ENCODE data around the gene EPHA8.

Gene EPHA8

DNA sequence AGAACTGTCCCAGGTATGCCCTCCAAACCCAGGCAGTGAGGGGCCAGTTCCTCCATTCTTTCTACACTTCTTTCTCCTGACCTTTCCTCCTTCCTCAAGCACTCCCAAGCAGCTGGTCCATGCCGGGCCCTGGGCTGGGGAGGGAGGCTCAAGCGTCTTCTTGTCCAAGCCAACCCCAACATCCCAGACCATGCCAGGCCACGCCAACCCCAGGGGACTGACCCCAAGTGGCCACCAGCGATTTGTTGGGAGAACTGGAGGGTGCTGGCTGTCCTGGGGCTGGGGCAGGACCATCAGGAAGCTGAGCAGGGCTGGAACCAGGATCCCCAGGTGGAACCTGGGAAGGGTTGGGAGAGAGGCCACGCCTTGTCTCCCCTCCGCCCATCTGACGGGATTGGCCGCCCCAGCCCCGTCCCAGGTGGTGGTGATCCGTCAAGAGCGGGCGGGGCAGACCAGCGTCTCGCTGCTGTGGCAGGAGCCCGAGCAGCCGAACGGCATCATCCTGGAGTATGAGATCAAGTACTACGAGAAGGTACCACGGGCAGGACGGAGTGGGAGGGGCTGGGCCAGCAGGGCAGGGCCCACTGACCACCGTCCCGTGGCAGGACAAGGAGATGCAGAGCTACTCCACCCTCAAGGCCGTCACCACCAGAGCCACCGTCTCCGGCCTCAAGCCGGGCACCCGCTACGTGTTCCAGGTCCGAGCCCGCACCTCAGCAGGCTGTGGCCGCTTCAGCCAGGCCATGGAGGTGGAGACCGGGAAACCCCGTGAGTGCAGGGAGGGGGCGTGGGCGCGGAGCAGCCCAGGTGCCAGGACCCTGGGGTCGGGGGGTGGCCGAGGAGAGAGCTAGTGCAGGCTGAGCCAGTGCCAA, 29.9 kb downstream of the EPHA8 start:
- no peak for DNase-seq (ENCODE audit: low read depth)

DNA sequence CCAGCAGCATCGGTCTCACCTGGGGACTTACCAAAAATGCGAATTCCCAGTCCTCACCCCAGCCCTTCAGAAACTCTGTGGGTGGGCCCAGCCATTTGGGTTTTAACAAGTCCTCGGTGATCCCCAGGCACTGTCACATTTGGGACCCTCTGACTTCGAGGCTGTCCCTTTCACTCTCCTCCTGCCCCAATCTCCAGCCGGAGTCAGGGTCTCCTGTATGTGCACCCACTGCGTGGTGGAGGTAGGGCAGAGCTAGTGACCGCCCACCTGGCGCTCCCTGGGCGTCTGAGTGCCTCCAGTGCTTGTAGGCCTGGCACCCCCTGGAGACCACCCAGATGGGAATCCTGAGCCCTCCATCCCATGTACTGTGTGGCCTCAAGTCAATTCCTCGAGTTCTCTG, 31.1 kb downstream of the EPHA8 start:
- no peak for DNase-seq (ENCODE audit: low read depth)

DNA sequence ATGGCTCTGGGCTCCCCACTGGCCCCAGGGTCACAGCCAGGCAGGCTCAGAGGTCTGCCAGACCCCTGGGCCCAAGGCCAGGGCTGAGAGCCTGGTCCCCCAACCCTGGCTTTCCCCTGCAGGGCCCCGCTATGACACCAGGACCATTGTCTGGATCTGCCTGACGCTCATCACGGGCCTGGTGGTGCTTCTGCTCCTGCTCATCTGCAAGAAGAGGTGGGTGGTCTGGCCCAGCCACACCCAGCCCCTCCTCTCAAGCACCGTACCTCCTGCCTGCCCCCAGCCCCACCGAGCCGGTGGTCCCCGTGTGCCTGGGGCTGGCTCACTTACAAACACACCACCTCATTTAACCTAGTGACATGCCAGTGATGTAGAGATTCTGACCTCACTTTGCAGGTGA, 31.8 kb downstream of the EPHA8 start:
- no peak for DNase-seq (ENCODE audit: low read depth)

DNA sequence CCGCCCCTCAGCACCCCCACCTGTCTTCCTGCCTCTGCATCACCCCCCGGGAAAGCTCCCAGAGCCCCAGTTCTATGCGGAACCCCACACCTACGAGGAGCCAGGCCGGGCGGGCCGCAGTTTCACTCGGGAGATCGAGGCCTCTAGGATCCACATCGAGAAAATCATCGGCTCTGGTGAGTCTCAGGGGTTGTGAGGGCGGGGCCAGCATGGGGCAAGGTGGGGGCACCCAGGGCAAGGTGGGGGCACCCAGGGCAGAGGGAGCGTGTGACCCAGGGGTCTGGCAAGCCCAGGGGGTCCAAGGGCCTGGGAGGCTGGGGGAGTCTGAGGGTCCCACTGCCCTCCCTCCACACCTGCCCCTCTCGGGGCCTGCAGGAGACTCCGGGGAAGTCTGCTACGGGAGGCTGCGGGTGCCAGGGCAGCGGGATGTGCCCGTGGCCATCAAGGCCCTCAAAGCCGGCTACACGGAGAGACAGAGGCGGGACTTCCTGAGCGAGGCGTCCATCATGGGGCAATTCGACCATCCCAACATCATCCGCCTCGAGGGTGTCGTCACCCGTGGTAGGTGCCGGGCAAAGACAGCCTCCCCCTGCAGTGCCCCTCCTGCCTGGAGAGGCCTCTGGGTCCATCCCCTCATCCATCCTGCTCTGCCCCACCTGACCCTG, 34.1 kb downstream of the EPHA8 start:
- DNase-seq (ENCODE audit: low read depth), result no peak

DNA sequence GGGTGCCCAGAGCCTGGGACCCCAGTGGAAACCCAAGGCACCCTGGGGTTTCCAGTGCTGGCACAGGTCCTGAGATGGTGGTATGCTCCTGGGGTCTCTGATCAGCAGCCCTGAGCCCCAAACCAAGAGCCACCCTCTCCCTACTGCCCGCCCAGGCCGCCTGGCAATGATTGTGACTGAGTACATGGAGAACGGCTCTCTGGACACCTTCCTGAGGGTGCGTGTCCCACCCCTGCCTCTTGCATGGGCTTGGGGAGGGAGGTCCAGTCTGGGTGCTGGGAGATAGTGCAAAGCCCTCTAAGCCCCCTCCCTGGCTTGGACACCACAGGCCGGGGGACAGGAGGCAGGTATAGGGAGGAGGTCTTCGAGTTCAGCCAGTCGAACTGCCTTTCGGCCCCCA, 34.7 kb downstream of the EPHA8 start:
- no peak for DNase-seq (ENCODE audit: low read depth)

DNA sequence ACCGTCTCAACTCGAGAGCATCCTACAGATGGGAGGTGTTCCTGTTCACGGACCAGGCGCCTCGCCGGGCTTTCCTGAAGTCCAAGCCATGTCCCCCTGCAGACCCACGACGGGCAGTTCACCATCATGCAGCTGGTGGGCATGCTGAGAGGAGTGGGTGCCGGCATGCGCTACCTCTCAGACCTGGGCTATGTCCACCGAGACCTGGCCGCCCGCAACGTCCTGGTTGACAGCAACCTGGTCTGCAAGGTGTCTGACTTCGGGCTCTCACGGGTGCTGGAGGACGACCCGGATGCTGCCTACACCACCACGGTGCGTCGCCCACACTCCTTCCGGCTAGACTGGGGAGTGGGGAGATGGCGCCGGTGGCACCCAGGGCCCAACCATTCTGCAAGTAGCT, 35.4 kb downstream of the EPHA8 start:
- no peak for DNase-seq (ENCODE audit: low read depth)

DNA sequence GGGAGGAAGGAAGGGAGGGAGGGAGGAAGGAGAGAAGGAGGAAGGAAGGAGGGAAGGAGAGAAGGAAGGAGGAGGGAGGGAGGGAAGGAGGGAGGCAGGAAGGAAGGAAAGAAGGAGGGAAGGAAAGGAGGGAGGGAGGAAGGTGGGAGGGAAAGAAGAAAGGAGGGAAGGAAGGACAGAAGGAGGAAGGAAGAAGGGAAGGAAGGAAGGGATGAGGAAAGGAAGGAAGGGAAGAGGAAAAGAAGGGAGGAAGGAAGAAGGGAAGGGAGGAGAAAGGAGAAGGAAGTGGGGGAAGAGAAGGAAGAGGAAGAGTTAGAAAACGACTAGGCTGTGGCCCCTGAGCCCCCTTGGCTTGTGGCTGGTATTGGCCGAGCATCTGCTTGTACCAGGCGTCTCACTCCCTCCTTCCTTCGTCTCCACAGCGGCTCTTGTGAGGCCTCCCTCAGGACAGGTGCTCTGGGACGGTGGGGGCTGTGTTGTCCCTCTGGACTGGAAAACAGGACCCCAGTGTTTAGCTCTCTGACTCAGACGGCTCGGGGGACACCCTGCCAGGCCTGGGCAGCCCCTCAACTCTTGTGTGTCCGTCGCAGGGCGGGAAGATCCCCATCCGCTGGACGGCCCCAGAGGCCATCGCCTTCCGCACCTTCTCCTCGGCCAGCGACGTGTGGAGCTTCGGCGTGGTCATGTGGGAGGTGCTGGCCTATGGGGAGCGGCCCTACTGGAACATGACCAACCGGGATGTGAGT, 37.0 kb downstream of the EPHA8 start:
- no peak for DNase-seq (ENCODE audit: low read depth)

DNA sequence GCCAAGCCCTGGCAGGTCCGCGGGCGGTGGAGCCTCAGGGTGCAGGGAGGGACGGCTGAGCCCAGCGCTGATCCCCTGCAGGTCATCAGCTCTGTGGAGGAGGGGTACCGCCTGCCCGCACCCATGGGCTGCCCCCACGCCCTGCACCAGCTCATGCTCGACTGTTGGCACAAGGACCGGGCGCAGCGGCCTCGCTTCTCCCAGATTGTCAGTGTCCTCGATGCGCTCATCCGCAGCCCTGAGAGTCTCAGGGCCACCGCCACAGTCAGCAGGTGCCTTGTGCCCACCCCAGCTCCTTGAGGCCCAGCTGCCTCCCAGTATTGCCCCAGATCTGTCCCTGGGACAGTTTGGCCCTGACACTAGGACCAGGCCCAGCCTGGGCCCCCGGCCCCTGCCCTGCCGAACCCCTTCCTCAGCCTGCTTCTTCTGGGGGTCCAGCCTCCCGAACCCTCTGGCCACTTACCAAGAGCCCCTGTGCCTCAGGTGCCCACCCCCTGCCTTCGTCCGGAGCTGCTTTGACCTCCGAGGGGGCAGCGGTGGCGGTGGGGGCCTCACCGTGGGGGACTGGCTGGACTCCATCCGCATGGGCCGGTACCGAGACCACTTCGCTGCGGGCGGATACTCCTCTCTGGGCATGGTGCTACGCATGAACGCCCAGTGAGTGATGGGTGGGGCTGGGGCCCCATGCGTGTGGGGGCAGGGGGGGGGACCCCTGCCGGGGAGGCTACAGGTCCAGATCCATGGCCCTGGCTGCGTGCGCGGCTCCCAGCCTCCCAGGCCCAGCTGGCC, 37.7 kb downstream of the EPHA8 start:
- DNase-seq (ENCODE audit: low read depth), result no peak

DNA sequence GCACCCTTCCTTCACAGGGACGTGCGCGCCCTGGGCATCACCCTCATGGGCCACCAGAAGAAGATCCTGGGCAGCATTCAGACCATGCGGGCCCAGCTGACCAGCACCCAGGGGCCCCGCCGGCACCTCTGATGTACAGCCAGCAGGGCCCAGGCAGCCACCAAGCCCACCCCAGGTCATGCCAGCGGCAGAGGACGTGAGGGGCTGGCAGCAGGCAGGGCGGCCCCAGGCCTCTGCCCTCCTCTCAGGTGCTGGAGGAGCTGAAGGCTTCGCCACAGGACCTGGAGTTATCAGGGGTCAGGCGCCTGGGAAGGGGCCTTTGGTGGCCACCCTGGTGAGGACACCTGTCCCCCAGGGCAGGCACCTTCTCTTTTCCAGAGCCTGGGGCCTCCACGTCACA, 38.3 kb downstream of the EPHA8 start:
- no peak for DNase-seq (ENCODE audit: low read depth)

DNA sequence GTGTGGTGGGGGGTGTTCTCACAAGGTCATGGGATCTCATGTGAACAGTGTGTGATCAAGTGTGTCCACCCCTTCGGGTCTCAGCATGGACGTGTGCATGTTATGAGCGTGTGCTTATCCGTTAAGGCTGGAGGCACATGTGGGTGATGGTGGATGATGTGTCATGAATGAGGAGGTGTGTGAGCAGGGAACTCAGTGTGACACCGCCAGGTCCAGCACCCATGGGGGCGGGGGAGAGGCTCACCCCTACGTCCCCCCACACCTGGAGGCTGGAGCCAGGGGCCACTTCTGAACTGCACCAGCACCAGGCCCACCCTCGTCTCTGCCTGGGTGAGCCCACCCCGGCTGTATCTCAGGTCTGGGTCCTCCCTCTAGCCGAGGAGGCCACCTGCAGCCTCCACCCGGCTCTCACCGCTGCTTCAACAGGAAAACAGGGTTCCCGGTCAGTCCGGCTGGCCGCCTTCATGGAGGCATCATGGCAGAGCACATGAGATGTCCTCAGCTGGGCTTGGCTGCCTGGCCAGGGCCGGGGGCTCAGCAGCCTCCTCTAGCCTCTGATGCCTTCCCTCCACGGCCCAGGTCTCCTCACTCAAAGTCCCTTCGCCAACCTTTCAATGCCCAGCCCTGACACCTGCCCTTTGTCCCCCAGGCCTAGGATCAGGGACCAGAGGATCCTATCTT, 38.9 kb downstream of the EPHA8 start:
- no peak for DNase-seq (ENCODE audit: low read depth)

DNA sequence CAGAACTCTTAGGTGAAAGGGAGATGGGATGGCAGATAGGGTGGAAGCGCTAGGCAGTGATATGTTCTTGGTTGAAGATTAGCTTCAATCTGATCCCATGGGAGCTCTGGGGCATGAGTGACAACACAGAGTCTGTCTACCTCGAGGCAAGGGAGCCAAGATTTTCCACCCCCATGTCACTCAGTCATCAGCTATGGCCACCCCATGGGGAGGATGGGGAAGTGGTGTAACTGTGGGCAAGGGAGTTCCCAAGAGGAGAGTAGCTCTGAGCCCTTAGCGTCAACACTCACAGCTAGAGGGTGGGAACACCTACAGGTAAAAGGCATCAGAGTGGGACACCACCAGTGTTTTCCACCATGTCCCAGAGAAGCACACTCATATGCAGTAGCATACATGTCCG, 42.9 kb downstream of the EPHA8 start:
- DNase-seq (ENCODE audit: low read depth), result no peak

DNA sequence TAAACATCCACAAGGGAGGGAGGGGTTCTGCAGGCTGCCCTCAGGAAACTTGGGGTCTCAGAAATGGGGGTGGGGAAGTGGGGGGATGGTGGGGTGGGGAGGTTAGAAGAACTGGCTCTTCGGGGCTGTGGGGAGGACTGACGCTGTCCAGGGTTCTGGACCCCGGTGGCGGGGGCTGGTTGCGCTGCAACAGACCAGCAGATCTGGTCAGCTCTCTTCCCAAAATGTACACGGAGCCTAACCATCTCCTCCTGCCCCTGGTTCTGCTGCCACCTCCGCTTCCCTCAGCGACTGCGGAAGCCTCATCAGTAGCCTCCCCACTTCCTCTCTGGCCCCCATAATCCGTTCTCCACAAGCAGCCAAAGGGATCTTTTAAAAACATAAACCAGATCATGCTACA, 43.9 kb downstream of the EPHA8 start:
- DNase-seq (ENCODE audit: low read depth), result no peak

DNA sequence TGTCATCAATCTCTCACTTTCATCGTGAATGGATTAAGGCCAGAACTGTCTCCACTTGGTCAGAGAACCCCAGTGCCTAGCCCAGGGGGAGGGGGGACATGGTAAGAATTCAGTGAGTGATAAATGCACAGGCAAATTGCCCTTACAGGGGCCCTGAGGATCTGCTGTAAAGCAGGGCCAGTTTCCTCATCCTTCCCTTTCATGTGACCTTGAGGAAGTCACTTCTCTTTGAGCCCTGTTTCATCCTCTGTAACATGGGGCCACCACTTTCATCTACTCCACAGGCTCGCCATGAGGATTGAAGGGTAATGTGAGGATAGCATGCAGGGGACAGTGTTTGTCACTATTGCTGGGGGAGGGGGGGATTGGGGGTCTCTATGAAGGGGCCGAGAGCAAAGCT, 45.1 kb downstream of the EPHA8 start:
- no peak for DNase-seq (ENCODE audit: low read depth)

DNA sequence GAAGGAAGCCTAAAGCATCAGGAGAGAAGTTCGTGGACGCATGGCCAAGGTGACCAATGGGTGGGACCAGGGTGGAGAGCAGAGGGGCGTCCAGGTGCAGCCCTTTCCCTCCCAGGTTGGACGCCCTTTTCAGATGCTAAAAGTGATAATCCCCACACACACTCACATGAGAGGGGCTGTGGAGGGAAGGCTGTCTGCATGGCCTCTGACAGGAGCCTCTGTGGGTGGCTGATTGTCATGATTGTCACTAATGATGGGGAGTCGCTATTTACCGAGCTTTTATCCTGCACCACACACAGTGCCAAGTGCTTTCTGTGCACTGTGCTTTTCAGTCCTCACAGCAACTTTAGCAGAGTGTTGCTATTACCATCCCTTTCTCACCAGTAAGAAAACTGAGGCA, 46.0 kb downstream of the EPHA8 start:
- no peak for DNase-seq (ENCODE audit: low read depth)

DNA sequence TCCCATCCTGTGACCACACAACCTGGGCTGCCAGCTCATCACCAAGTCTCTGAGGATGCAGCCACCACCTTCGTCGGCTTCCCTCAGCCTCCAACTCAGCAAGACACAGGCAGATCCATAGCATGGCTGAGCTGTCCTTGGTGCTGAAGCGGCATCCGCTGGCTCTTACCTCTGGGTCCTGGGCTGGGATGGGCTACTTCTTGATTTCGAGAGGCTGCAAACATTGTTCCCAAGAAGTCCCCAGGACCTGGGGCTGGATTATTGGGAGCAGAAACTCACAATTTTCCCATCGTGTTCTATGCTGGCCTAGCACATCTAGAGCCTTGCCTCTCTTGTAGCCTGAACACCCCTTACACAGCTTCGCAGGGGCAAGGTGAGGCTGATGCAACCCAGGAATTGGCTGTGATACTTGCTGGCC, 48.2 kb downstream of the EPHA8 start:
- no peak for DNase-seq (ENCODE audit: low read depth)

DNA sequence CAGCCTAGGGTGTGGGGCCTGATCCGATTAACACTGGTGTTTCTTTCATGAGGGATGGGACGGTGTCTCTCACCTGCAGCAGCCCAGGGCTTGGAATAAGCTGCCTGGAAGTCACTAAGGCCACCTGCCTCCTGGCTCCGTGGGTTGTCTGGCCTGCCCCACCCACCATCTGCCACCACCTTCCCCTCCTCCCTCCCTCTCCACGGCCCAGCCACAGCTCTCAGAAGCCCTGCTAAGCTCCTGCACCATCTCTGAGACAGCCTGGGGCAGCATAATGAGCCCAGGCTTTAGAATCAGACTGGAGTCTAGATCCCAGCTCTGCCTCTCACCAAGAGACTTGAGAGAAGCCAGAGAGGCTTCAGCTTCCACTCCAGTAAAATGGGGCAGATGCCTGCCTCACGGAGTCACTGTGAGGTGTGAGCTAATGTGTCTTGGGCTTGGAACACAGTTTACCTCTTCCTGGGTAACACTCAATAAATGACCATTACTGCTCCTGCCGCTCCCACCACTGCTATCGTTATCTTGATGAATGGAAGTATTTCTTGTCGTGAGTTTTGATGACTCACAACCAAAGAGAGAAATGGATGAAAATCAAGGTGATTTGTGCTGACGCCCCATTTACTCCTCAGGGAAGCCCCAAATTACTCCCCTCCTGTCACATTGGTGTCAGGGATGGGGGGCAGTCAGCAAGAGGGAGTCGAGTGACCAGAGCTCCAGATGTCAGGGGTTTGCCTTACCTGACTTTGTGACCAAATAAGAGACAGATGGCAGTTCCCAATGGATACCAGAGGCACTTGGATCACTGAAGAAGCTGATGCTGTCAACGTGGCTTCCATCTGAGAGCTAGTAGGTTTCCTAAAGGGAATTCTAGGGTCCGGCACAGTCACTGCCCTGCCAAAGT, 49.6 kb downstream of the EPHA8 start:
- no peak for DNase-seq (ENCODE audit: low read depth)

DNA sequence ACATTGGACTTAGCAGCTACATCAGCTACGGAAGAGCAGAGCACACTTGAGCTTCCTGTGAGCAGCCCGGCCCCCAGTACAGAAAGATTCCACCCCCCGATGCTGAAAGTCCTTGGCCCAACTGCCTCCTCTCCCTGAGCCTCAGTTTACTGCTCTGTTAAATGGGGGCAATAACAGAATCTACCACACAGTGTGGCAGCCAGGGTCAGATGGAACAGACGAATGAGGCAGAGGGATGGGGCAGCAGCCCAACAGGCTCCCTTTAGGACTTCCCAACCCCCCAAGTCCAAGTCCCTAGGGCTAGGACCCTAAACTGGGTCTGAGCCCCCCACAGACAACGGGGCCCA, 50.3 kb downstream of the EPHA8 start:
- DNase-seq (ENCODE audit: low read depth), result no peak

DNA sequence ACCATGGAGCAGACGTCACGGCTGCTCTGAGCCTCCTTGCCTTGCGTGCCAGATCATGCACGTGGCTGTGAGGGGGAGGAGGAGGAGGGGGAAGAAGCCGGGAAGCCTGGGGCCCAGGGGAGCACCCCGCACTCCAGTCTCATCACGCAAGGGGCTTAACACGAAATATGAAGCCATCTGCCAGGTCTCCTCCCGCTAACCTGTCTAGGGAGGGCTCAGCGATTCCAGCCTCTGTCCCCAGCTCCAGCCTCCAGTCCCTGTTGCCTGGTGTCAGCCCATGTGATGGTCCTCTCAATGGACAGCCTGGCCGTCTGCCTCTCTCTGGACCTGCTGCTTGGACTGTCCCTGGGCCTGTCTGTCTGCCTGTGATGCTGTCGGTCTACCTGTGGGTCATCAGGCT, 50.7 kb downstream of the EPHA8 start:
- DNase-seq (ENCODE audit: low read depth), result no peak

DNA sequence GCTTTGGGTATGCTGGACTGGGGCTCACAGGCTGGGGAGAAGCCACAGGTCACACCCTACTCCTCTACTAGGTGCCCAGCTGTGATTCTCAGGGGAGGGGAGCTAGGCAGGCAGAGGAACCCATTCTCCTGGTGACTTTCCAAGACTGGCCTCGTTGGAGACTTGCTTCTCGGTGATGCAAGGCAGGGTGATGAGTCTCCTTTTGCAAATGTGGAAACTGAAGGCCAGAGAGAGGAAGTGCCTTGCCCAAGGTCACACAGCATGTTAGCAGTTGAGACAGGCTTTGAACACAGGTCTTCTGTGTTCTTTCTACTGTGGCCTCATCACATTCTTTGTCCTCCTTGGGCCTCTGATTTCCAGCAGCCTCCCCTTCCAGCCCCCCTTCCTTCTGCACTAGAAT, 52.6 kb downstream of the EPHA8 start:
- DNase-seq (ENCODE audit: low read depth), result no peak

DNA sequence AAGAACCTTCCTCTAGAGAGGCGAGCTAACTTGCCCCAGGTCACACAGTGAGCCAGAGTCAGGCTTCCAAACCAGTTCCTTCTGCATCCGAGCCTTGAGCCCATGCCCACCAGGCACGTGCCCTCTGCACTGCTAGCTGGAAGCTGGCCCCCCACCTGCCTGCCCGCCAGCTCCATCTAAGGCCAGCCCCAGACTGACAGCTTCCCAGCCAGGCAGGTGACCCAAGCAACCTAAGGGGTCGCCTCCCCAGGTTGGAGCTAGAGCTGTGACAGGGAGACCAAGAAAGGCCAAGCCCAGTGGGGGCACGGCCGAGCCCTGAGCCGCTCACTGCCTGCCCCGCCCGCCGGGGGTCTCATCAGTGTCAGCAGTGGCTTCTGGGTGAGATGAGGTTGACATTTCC, 53.3 kb downstream of the EPHA8 start:
- no peak for DNase-seq (ENCODE audit: low read depth)

DNA sequence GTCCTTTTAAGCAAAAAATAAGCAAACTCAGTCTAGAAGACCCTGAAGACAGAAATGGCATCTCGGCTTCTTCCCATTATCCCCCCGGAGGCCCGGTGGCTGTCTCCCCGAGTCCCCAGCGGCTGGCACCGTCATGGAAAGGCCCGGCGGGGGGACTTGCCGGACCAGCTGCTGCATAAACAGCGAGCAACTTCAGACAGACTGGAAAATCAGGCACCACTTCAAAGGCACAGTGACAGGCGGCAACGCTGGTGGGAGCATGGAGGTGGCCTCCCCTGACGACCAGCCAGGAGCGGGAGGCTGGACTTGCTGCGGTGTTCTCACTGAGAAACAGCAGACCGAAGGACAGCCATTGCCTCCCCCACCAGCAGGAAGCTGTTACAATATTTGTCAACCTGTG, 54.8 kb downstream of the EPHA8 start:
- DNase-seq (ENCODE audit: low read depth), result no peak

Measured in GM04503 (cell line).